ENCODE data around the gene CHD6.

The CHD6 gene, protein sequence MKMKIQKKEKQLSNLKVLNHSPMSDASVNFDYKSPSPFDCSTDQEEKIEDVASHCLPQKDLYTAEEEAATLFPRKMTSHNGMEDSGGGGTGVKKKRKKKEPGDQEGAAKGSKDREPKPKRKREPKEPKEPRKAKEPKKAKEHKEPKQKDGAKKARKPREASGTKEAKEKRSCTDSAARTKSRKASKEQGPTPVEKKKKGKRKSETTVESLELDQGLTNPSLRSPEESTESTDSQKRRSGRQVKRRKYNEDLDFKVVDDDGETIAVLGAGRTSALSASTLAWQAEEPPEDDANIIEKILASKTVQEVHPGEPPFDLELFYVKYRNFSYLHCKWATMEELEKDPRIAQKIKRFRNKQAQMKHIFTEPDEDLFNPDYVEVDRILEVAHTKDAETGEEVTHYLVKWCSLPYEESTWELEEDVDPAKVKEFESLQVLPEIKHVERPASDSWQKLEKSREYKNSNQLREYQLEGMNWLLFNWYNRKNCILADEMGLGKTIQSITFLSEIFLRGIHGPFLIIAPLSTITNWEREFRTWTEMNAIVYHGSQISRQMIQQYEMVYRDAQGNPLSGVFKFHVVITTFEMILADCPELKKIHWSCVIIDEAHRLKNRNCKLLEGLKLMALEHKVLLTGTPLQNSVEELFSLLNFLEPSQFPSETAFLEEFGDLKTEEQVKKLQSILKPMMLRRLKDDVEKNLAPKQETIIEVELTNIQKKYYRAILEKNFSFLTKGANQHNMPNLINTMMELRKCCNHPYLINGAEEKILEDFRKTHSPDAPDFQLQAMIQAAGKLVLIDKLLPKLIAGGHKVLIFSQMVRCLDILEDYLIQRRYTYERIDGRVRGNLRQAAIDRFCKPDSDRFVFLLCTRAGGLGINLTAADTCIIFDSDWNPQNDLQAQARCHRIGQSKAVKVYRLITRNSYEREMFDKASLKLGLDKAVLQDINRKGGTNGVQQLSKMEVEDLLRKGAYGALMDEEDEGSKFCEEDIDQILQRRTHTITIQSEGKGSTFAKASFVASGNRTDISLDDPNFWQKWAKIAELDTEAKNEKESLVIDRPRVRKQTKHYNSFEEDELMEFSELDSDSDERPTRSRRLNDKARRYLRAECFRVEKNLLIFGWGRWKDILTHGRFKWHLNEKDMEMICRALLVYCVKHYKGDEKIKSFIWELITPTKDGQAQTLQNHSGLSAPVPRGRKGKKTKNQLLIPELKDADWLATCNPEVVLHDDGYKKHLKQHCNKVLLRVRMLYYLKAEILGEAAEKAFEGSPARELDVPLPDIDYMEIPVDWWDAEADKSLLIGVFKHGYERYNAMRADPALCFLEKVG (N-terminal part only)

DNA sequence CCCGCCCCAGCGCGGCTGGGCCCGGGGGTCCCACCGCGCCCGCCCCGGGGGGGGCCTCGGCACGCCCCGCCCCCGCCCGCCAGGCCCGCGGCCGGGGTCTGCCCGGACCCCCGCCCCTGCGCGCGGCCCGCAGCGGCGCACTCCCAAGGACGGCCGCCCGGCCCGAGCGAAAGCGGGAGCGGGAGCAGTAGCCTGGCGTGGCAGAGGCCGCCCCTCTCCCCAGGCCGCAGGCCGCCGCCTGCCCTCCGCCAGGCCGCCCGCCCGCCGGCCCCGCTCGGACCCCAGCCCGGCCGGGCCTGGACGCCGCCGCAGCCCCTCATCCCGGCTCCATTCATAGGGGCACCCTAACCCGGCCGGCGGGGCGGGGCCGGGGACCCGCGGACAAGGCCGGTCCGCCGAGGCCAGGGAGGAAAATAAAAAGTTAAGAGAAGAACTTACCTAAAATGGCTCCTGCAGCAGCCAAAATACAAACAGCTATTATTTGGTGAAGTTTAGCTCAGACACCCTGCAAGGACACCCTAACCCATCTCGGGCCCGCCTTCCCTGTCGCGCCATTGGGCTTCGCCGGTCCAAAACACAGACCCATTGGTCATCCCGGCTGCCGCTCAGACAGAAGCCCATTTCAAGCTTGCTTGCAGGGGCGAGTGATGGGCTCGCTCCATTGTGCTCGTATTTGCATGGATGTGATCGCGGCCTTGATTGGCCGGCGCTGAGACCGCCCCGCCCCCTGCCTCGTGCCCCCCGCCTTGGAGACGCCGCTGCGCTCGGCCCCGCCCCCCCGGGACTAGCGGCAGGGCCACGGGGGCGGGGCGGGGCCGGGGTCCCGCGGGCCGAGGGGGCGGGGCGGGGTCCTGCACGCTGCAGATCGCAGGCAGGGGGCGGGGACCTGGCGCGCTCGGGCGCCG, at the start of gene CHD6:
TSS of gene CHD6 (minus strand) at position 476 of the 905 bp plus-strand sequence. CDS start 67,040 bp downstream, outside the sequence.
- peak within 1 kb of the TSS; percentile 91 for H3K27ac ChIP-seq
- peak within 1 kb of the TSS; percentile 92 for H3K4me3 ChIP-seq
- H3K36me3 ChIP-seq (ENCODE audit: insufficient read depth, low read length) = no peaks in the 10 kb centered on the region
- DNase-seq (ENCODE audit: low read depth, low spot score) = peak; percentile 97
- TF ChIP-seq POLR2AphosphoS5 (IDR thresholded peaks at IDR 0.05; ENCODE audit: borderline replicate concordance, low read depth, low read length) (peak; percentile 57; the same call in 1 of the 2 replicates), FOXP2 (optimal IDR thresholded peaks at IDR 0.05; ENCODE audit: control extremely low read depth, extremely low read length, insufficient read depth) (no peak)
- H3K9ac ChIP-seq (ENCODE audit: insufficient read length) = peak within 1 kb of the TSS; percentile 83
- H3K9me3 ChIP-seq (ENCODE audit: low read depth, low read length) = no peaks in the 10 kb centered on the region

DNA sequence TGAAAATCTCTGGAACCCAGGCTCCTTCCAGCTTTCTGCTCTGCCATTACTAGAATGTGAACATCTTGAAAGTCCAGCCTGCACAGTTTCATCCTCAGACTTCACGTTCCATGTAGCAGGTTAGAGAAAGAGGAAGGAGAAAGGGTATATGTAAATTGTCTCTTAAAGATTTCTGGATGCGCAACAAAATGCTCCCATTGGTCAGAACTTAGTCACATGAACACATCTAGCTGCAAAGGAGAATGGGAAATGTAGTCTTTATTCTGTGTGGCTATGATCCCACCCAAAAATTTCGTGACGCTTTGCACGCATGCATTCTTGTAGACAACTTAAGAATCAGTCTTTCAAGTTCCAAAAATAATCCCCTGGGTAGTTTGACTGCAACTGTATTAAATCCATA, 46.4 kb upstream of the CHD6 start:
- TF ChIP-seq FOXP2 (optimal IDR thresholded peaks at IDR 0.05; ENCODE audit: control extremely low read depth, extremely low read length, insufficient read depth) (no peak), EZH2 (IDR thresholded peaks at IDR 0.05) (no peak), POLR2AphosphoS5 (IDR thresholded peaks at IDR 0.05; ENCODE audit: borderline replicate concordance, low read depth, low read length) (no peak)
- H3K27ac ChIP-seq = no peak overlapping the region
- H3K9ac ChIP-seq (ENCODE audit: insufficient read length) = no peak overlapping the region
- H3K36me3 ChIP-seq (ENCODE audit: insufficient read depth, low read length) = no peaks in the 10 kb centered on the region
- DNase-seq (ENCODE audit: low read depth, low spot score) = peak; percentile 22
- no peak overlapping the region for H3K4me3 ChIP-seq
- H3K9me3 ChIP-seq (ENCODE audit: low read depth, low read length) = no peaks in the 10 kb centered on the region

DNA sequence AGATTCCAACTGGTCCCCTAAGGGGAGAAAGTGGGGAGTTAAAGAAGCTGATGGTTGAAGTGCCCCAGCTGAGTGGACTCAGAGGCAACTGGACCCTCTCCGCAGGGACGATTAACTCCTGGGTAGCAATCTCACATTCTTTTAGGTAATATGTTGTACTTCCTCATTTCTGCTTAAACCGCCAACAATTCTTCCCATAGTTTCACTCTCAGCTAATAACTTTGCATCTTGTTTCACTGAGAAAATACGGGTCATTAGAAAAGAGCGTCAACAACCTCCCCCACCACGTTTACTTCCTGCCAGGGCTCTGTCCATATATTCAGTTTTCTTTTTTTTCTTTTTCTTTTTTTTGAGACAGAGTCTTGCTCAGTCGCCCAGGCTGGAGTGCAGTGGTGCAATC, 39.5 kb upstream of the CHD6 start:
- TF ChIP-seq FOXP2 (optimal IDR thresholded peaks at IDR 0.05; ENCODE audit: control extremely low read depth, extremely low read length, insufficient read depth) (no peak), POLR2AphosphoS5 (IDR thresholded peaks at IDR 0.05; ENCODE audit: borderline replicate concordance, low read depth, low read length) (no peak)
- no peak overlapping the region for H3K27ac ChIP-seq
- no peak overlapping the region for H3K4me3 ChIP-seq
- no peak overlapping the region for H3K9ac ChIP-seq (ENCODE audit: insufficient read length)
- no peak for DNase-seq (ENCODE audit: low read depth, low spot score)
- H3K9me3 ChIP-seq (ENCODE audit: low read depth, low read length) = no peaks in the 10 kb centered on the region
- H3K36me3 ChIP-seq (ENCODE audit: insufficient read depth, low read length) = no peaks in the 10 kb centered on the region

DNA sequence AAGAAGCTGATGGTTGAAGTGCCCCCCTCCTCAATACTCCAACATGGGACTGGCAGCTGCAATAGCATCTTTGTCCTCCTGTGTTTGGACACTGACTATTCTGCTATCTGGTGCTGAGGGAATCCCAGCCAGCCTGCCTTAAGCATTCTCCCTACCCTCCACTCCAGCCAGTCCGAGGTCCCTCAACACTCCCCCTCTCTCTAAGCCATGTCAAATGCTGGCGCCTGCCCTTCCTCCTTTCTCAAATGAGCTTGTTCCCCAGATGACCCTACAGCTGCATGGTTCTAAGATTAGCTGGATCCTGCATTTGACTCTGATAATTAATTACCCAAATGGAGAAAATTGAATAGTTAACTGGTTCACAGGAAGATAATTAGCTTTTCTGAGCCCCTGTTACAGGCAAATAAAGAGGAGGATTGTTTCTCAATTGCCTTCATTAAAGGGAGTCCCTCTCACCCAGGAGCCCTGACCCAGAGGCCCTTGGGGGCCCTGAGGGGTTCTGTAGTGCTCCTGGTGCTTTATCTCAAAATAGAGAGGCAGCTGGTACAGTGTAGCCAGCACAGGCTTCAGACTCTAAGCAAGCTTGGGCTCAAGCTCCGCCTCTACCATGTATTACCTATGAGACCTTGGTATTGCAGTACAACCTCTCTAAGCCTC, 37.9 kb upstream of the CHD6 start:
- no peak for TF ChIP-seq EZH2 (IDR thresholded peaks at IDR 0.05)
- no peak for TF ChIP-seq POLR2AphosphoS5 (IDR thresholded peaks at IDR 0.05; ENCODE audit: borderline replicate concordance, low read depth, low read length)
- TF ChIP-seq FOXP2 (optimal IDR thresholded peaks at IDR 0.05; ENCODE audit: control extremely low read depth, extremely low read length, insufficient read depth) = no peak
- Histone ChIP-seq H3K27ac (no peak overlapping the region), H3K9me3 (ENCODE audit: low read depth, low read length) (no peaks in the 10 kb centered on the region), H3K36me3 (ENCODE audit: insufficient read depth, low read length) (no peaks in the 10 kb centered on the region), H3K4me3 (no peak overlapping the region), H3K9ac (ENCODE audit: insufficient read length) (no peak overlapping the region)
- DNase-seq (ENCODE audit: low read depth, low spot score) = no peak

DNA sequence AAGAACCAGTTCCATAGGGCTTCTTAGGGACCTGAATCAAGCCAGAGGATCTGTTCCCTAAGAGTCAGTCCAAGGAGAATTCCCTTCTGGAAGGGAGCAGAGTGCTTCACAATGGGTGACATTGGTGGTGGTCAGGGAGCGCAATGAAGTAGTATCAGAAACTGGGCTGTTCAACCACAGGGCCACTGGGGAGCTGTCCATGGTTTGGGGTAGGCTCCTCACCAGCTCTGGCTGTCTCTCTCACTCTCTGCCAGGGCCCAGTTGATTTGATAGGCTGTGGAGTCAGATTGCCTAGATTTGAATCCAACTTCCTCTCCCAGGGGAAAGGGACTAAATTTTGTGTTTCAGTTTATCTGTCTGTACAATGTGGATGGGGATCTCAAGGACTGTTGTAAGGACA, 36.7 kb upstream of the CHD6 start:
- no peak overlapping the region for H3K27ac ChIP-seq
- no peak overlapping the region for H3K4me3 ChIP-seq
- DNase-seq (ENCODE audit: low read depth, low spot score) = no peak
- TF ChIP-seq POLR2AphosphoS5 (IDR thresholded peaks at IDR 0.05; ENCODE audit: borderline replicate concordance, low read depth, low read length) (no peak), FOXP2 (optimal IDR thresholded peaks at IDR 0.05; ENCODE audit: control extremely low read depth, extremely low read length, insufficient read depth) (no peak)
- H3K9me3 ChIP-seq (ENCODE audit: low read depth, low read length) = no peaks in the 10 kb centered on the region
- H3K36me3 ChIP-seq (ENCODE audit: insufficient read depth, low read length) = no peaks in the 10 kb centered on the region
- no peak overlapping the region for H3K9ac ChIP-seq (ENCODE audit: insufficient read length)

DNA sequence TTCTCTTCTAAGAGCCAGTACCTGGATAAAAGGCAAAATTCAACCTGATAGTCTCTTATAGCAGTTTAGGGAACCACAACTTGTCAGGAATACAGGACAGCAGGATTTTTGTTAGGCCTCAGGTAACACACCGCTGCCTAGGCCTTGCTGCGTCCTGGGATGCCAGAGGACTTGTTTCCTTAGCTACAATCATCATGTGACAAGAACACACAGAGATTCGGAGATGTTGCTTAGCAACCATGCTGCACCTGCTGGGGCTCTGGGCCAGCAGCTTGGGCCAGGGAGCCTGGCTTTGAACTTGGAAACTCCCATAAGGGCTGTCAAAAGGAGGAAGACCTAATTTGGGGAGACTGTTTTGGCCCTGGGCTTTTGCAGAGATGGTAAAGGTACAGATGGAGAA, 36.1 kb upstream of the CHD6 start:
- no peak for TF ChIP-seq EZH2 (IDR thresholded peaks at IDR 0.05)
- TF ChIP-seq FOXP2 (optimal IDR thresholded peaks at IDR 0.05; ENCODE audit: control extremely low read depth, extremely low read length, insufficient read depth) = no peak
- no peak for TF ChIP-seq POLR2AphosphoS5 (IDR thresholded peaks at IDR 0.05; ENCODE audit: borderline replicate concordance, low read depth, low read length)
- Histone ChIP-seq H3K4me3 (no peak overlapping the region), H3K9ac (ENCODE audit: insufficient read length) (no peak overlapping the region), H3K36me3 (ENCODE audit: insufficient read depth, low read length) (no peaks in the 10 kb centered on the region), H3K27ac (no peak overlapping the region), H3K9me3 (ENCODE audit: low read depth, low read length) (no peaks in the 10 kb centered on the region)
- no peak for DNase-seq (ENCODE audit: low read depth, low spot score)

All from SK-N-MC (cell line).